Fibroblast of villous mesenchyme (primary cell): ENCODE data around the gene ANKS1B. TPM values are rescaled to one million over a fixed set of nuclear protein-coding genes. Genes with fewer than 3 reads are reported as not detected.
A peak's percentile ranks its signal among the peaks of the same experiment; 100 is the strongest.

Experiments
- DNase-seq: peaks from one replicate; pipeline ENCODE4 v3.0.0-alpha.2; 2010; ENCODE audit warnings: low read depth
- H3K4me3 ChIP-seq: 2 replicates; pipeline ENCODE4 v1.5.1; 2011; ENCODE audit warnings: low read depth, mild to moderate bottlenecking, low read length
- CTCF ChIP-seq: IDR thresholded peaks from 2 replicates; pipeline ENCODE4 v1.5.1; 2012; ENCODE audit warnings: low read depth, mild to moderate bottlenecking, low read length; ENCODE audit not compliant: insufficient read depth
- total RNA-seq: library from RNA; depleted of rRNA; stranded (reverse); fragments of >200 nt; gene quantifications from 2 replicates; pipeline ENCODE4 v1.2.3, GENCODE V29; 2012

Gene ANKS1B
- total RNA-seq, 1 donor = 0.86 TPM

GRCh38 chr12:99686142-99686541, 298.6 kb downstream of the ANKS1B start:
- H3K4me3 ChIP-seq = no peak overlapping the region
- TF ChIP-seq CTCF = no peak
- no peak for DNase-seq

- no peak for TF ChIP-seq CTCF
- H3K4me3 ChIP-seq = no peak overlapping the region
- DNase-seq = no peak
Observed at GRCh38 chr12:99680276-99680675, 304.5 kb downstream of the ANKS1B start.

GRCh38 chr12:99670635-99671034, 314.1 kb downstream of the ANKS1B start:
- no peak for TF ChIP-seq CTCF
- no peak for DNase-seq
- H3K4me3 ChIP-seq = no peak overlapping the region

- peak; percentile 3 for DNase-seq
- H3K4me3 ChIP-seq = no peak overlapping the region
- no peak for TF ChIP-seq CTCF
Observed at GRCh38 chr12:99658671-99659349, 325.9 kb downstream of the ANKS1B start.

- no peak for TF ChIP-seq CTCF
- no peak overlapping the region for H3K4me3 ChIP-seq
- no peak for DNase-seq
Observed at GRCh38 chr12:99649551-99649950, 335.2 kb downstream of the ANKS1B start.

GRCh38 chr12:99648183-99648582, 336.6 kb downstream of the ANKS1B start:
- TF ChIP-seq CTCF = no peak
- H3K4me3 ChIP-seq = no peak overlapping the region
- DNase-seq = no peak

GRCh38 chr12:99647453-99647852, 337.3 kb downstream of the ANKS1B start, which contains the start of gene GARIN6:
GARIN6 (plus strand) TSS chr12:99647753; CDS start chr12:99648175, 422 bp downstream.
- no peak within 1 kb of the TSS for H3K4me3 ChIP-seq
- TF ChIP-seq CTCF = no peak
- DNase-seq = no peak
